Right lobe of liver (tissue), 6 donors: ENCODE data around the gene TMEM17. TPM values are rescaled to one million over a fixed set of nuclear protein-coding genes. Genes with fewer than 3 reads are reported as not detected.

ENCODE experiments used
- ATAC-seq, 4 donors: fragments of 200-7000 bp; cut with Tn5 transposase; one replicate each; pipeline ENCODE4 v1.9.1; 2020; ENCODE audit warnings: mild to moderate bottlenecking in 4 of 4, moderate library complexity in 4 of 4
- DNase-seq, 3 donors: peaks; one replicate each; pipeline ENCODE4 v3.0.0-alpha.2; 2020
- H3K27ac ChIP-seq, 3 donors: fragments of 200-600 bp; one replicate each; pipeline ENCODE4 v1.8.0; 2022
- H3K27me3 ChIP-seq, 2 donors: fragments of 200-600 bp; one replicate each; pipeline ENCODE4 v1.8.0; 2022
- H3K36me3 ChIP-seq, 4 donors: fragments of 200-600 bp; sonication (generic) in 1 of 4; one replicate each; pipeline versions ENCODE4 v1.5.1 to v1.8.0; 2017 to 2022; ENCODE audit warnings: control low read depth in 1 of 4
- H3K4me1 ChIP-seq, 4 donors: fragments of 200-600 bp; sonication (generic) in 1 of 4; one replicate each; pipeline versions ENCODE4 v1.5.1 to v1.8.0; 2017 to 2022; ENCODE audit warnings: control low read depth in 1 of 4
- H3K4me3 ChIP-seq, 3 donors: fragments of 200-600 bp; one replicate each; pipeline ENCODE4 v1.8.0; 2022
- H3K9me3 ChIP-seq, 4 donors: fragments of 200-600 bp; sonication (generic) in 1 of 4; one replicate each; pipeline versions ENCODE4 v1.5.1 to v1.8.0; 2017 to 2022; ENCODE audit warnings: control low read depth in 1 of 4
- CTCF ChIP-seq, 4 donors: fragments of 200-600 bp in 3 of 4; fragments of 450-650 bp in 1 of 4; IDR thresholded peaks; one replicate each; pipeline versions ENCODE4 v1.5.1 to v1.8.0; 2016 to 2022; ENCODE audit warnings: antibody characterized with exemption in 4 of 4, mild to moderate bottlenecking in 2 of 4
- POLR2A ChIP-seq: fragments of 450-650 bp; IDR thresholded peaks from one replicate; pipeline ENCODE4 v1.6.1; 2017; ENCODE audit warnings: antibody characterized with exemption, mild to moderate bottlenecking
- WGBS: methylation state at CpG from one replicate; pipeline ENCODE4 v1.1.6; 2018; ENCODE audit warnings: low coverage, low lambda C conversion rate; ENCODE audit not compliant: insufficient coverage; ENCODE audit errors: missing lambda C conversion rate; 5-methylcytosine and 5-hydroxymethylcytosine counted together
- intact Hi-C, 2 donors: fragments of 100-400 bp; cut with DNase I; formaldehyde crosslinking; loops; one replicate each; pipeline versions ENCODE4 v1.11.2 to v1.14.1; 2022
- total RNA-seq, 6 experiments: library from RNA; depleted of rRNA in 2 of 6; stranded (reverse); fragments of >200 nt in 2 of 6; fragmentation: NEBNext Ultra II Directional in 3 of 6; extraction: Animal tissue kit (Norgen Biotek cat#: 25700) in 3 of 6; gene quantifications; one replicate each; pipeline versions ENCODE4 v1.1.0 to v1.2.4, GENCODE V29; 2016 to 2023
- donor health status: DM: no; HTN: yes; CAD: no.
- donor health status: DM: no; HTN: no; CAD: no.
- donor health status: DM: no; HTN: no; CAD: no.
- donor health status: DM: no; HTN: yes; CAD: no.
- donor health status: DM: no; HTN: yes; CAD: no.

The TMEM17 gene
- total RNA-seq, 6 experiments from 2014 or later: 0.40 to 1.2 (median 0.87) TPM

- H3K4me3 ChIP-seq: no peak overlapping the region
- ATAC-seq (no peak), DNase-seq (no peak)
- H3K4me1 ChIP-seq: peaks cover 0 to 18% (median 8%) of the 10 kb centered on the region in 4 donors
- intact Hi-C loops: no loop called here
- H3K27ac ChIP-seq: no peak overlapping the region
- H3K27me3 ChIP-seq: no peaks in the 10 kb centered on the region
- TF ChIP-seq CTCF (IDR thresholded peaks at IDR 0.05): no peak
- TF ChIP-seq POLR2A: no peak
- 50% methylated on average over 1 of the region's 6 CpGs for WGBS
- H3K36me3 ChIP-seq: no peaks in the 10 kb centered on the region
- H3K9me3 ChIP-seq: no peaks in the 10 kb centered on the region
Observed at GRCh38 chr2:62545261-62545660, 39.3 kb upstream of the TMEM17 start.

- Histone ChIP-seq H3K9me3 (no peaks in the 10 kb centered on the region), H3K4me3 (no peak overlapping the region), H3K36me3 (no peaks in the 10 kb centered on the region), H3K4me1 (peaks cover 0 to 26% (median 8%) of the 10 kb centered on the region in 4 donors), H3K27me3 (no peaks in the 10 kb centered on the region), H3K27ac (peak overlapping the region in 2 of 3 donors; percentile 12 to 60)
- ATAC-seq (peak; percentile 93 to 96 (median 94)), DNase-seq (no peak)
- intact Hi-C loops: no loop called here
- 58% methylated on average over 5 of the region's 5 CpGs for WGBS
- TF ChIP-seq POLR2A (no peak), CTCF (IDR thresholded peaks at IDR 0.05) (no peak)
Observed at GRCh38 chr2:62540408-62541168, 34.6 kb upstream of the TMEM17 start.

- peaks cover 0 to 26% (median 8%) of the 10 kb centered on the region in 4 donors for H3K4me1 ChIP-seq
- no peak for TF ChIP-seq CTCF (IDR thresholded peaks at IDR 0.05)
- no peak for TF ChIP-seq POLR2A
- no peak overlapping the region for H3K4me3 ChIP-seq
- DNase-seq (no peak), ATAC-seq (peak in 2 of 4 donors; percentile 5 to 6)
- H3K9me3 ChIP-seq: no peaks in the 10 kb centered on the region
- H3K27me3 ChIP-seq: no peaks in the 10 kb centered on the region
- intact Hi-C loops: no loop called here
- H3K27ac ChIP-seq: peak overlapping the region in 1 of 3 donors; percentile 60
- no peaks in the 10 kb centered on the region for H3K36me3 ChIP-seq
Observed at GRCh38 chr2:62539606-62540407, 33.8 kb upstream of the TMEM17 start.

GRCh38 chr2:62538756-62539155 is 32.8 kb upstream of the TMEM17 start:
- H3K4me3 ChIP-seq: no peak overlapping the region
- no peak for DNase-seq
- no peak for ATAC-seq
- TF ChIP-seq POLR2A: no peak
- no peak for TF ChIP-seq CTCF (IDR thresholded peaks at IDR 0.05)
- no peaks in the 10 kb centered on the region for H3K36me3 ChIP-seq
- H3K4me1 ChIP-seq: peaks cover 0 to 26% (median 8%) of the 10 kb centered on the region in 4 donors
- no CpG with 5 or more reads among the region's 1 CpG for WGBS
- H3K27me3 ChIP-seq: no peaks in the 10 kb centered on the region
- intact Hi-C loops: no loop called here
- H3K27ac ChIP-seq: no peak overlapping the region
- no peaks in the 10 kb centered on the region for H3K9me3 ChIP-seq
